SK-N-SH treated with all-trans-retinoic acid at 6 μM for 48 hours (cell line): ENCODE measurements around the gene CENPB.

Experiments used
- CSRNP3 ChIP-seq: fragments of 250-450 bp; sonication (Bioruptor Pico); IDR thresholded peaks from 2 replicates; pipeline ENCODE4 v1.5.1; 2021; ENCODE audit warnings: mild to moderate bottlenecking, moderate library complexity
- ESRRG ChIP-seq: fragments of 250-450 bp; sonication (Bioruptor Pico); IDR thresholded peaks from 2 replicates; pipeline ENCODE4 v1.6.1; 2021; ENCODE audit warnings: mild to moderate bottlenecking
- PATZ1 ChIP-seq: fragments of 250-450 bp; sonication (Bioruptor Pico); IDR thresholded peaks from 2 replicates; pipeline ENCODE4 v1.8.0; 2020; ENCODE audit warnings: mild to moderate bottlenecking, moderate library complexity, borderline replicate concordance
- POU6F1 ChIP-seq: fragments of 250-450 bp; sonication (Bioruptor Pico); IDR thresholded peaks from 2 replicates; pipeline ENCODE4 v1.8.0; 2021; ENCODE audit warnings: low read depth, mild to moderate bottlenecking, moderate library complexity, borderline replicate concordance
- TSHZ2 ChIP-seq: fragments of 250-450 bp; sonication (Bioruptor Pico); IDR thresholded peaks from 2 replicates; pipeline ENCODE4 v1.5.0; 2020; ENCODE audit warnings: mild to moderate bottlenecking, moderate library complexity
- ZNF70 ChIP-seq: fragments of 450-650 bp; formaldehyde crosslinking; IDR thresholded peaks from 2 replicates; pipeline ENCODE4 v1.5.0; 2020; ENCODE audit warnings: mild to moderate bottlenecking, moderate library complexity
- ZNF8 ChIP-seq: fragments of 450-650 bp; formaldehyde crosslinking; IDR thresholded peaks from 2 replicates; pipeline ENCODE4 v1.5.0; 2020; ENCODE audit warnings: mild to moderate bottlenecking, moderate library complexity

GRCh38 chr20:3803854-3804253 lies 17.3 kb upstream of the CENPB start:
- no peak for TF ChIP-seq POU6F1 (CRISPR knock-in tag)
- no peak for TF ChIP-seq ZNF8 (CRISPR knock-in tag)
- no peak for TF ChIP-seq ESRRG (CRISPR knock-in tag)
- no peak for TF ChIP-seq PATZ1 (CRISPR knock-in tag)
- TF ChIP-seq CSRNP3 (CRISPR knock-in tag) = no peak
- no peak for TF ChIP-seq ZNF70 (CRISPR knock-in tag)
- TF ChIP-seq TSHZ2 (CRISPR knock-in tag) = no peak
